Putamen (tissue), 1 donor: ENCODE data around the gene ATP13A3.
"Not testable (repeated sequence)": the region's sequence is repeated elsewhere in the genome, so short reads cannot be mapped to it uniquely, and the experiment has no call there.

Source experiments
- DNase-seq: peaks from one replicate; pipeline ENCODE4 v3.0.0-alpha.2; 2016; ENCODE audit warnings: low spot score

ATP13A3 gene

DNA sequence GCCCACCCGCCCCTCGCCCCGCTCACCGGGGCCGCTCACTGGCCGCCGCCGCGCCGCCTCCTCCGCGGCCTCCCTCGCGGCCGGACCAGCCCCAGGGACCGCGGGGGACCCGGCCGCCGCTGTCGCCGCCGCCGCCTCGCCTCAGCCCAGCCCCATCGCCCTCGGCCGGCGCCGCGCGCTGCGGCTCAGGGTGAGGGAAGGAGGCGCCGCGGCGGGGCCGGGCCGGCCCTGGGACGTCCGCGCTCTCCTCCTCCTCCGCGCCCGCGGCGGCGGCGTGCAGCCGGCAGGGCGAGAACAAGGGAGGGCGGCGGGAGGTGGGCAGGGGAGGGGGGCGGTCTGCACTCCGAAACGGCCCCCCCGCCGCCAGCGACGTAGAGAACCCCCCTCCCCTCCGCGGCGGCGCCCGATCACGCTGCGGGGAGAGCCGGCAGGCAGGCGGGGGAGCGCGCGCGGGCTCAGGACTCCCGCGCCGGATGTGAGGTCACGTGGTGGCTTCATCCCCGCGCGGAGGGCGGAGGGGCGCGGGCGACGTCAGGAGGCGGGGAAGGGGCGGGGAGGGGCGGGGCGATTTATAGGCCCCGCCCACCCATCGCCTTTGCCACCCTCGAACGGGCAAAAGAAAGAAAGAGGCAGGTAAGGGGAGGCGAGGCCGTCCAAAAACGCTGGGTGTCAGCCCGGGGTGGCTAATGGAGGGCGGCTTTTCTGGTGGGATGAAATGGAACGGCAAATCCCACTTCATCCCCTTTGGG is at the start of gene ATP13A3:
Gene ATP13A3, minus strand, starts transcription at position 463 of the 749 bp plus-strand sequence. CDS start 24,812 bp downstream, outside the sequence.
- DNase-seq = peak; percentile 94

DNA sequence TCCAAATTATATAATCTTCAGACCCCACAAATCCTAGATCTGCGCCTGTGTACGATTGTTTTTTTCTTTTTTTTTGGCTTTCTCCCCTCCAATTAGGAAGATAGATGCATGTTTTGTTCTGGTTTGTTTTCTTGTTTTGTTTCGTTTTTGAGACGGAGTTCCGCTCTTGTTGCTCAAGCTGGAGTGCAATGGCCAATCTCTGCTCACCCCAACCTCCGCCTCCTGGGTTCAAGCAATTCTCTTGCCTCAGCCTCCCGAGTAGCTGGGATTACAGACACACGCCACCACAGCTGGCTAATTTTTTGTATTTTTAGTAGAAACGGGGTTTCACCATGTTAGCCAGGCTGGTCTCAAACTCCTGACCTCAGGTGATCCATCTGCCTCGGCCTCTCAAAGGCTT is 48.4 kb upstream of the ATP13A3 start:
- DNase-seq = not testable (repeated sequence)

DNA sequence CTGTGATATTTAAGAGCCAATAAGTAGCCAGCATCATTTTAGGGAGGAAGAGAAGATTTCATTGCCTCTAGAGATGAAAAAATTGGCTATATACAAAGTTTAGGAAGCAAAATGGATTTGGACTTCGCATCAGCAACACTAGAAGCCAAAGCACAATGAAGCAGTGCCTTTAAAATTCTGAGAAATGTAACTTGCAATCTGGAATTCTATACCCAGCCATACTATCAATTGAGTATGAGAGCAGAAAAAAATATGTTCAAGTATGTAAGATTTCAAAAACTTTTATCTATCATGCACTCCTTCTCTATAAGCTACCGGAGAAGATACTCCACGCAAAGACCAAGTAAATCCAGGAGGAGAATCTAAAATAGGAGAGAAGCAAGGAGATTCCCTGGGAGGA is 47.4 kb upstream of the ATP13A3 start:
- DNase-seq = no peak

DNA sequence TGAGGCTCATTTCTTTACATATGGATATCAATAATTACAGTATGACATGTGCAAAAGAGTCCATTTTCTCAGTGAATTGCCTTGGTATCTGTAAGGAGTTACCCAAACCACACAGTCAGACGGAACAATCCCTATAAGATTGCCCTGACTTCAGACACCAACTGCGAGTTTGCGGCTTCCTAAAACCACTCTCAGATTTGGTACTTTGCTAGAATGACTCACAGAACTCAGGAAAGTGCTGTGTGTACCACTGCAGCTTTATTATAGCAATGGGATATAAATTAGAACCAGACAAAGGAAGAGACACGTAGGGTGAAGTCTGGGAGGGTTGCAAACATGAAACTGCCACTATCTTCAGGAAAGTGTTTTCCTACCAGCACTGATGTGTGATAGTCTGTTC is 45.8 kb upstream of the ATP13A3 start:
- no peak for DNase-seq

DNA sequence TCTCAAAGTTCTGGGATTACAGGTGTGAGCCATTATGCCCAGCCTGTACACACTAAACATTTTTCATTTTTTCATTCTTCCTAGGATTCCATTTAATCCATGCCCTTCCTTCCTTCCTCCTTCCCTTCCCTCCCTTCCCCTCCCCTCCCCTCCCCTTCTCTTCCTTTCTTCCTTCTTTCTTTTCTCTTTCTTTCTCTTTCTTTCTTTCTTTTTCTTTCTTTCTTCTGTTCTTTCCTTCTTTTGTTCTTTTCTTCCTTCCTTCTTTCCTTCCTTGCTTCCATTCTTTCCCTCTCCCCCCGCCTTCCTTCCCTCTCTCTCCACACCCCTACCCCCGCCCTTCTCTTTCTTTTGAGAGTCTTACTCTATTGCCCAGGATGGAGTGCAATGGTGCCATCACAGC is 40.9 kb upstream of the ATP13A3 start:
- no peak for DNase-seq

DNA sequence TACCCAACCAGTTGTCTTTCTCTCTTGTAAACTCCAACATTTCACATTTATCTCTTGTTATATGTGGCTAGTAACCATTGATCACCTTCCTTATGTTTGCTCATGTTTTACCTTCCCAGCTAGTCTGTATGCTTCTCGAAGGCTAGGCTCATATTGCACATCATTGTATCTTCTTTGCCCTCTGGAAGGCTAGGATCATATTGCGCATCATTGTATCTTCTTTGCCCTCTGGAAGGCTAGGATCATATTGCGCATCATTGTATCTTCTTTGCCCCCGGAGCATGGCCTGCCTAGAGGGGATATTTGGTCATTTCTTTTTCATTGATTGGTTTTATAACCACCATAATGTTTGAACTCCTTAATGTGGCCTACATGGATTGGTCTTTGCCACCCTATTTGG is 39.4 kb upstream of the ATP13A3 start:
- no peak for DNase-seq

- no peak for DNase-seq
These were observed 35.8 kb upstream of the ATP13A3 start for GRCh38 chr3:194522579-194523046.

- DNase-seq = no peak
These were observed 34.9 kb upstream of the ATP13A3 start for GRCh38 chr3:194521510-194522260.

DNA sequence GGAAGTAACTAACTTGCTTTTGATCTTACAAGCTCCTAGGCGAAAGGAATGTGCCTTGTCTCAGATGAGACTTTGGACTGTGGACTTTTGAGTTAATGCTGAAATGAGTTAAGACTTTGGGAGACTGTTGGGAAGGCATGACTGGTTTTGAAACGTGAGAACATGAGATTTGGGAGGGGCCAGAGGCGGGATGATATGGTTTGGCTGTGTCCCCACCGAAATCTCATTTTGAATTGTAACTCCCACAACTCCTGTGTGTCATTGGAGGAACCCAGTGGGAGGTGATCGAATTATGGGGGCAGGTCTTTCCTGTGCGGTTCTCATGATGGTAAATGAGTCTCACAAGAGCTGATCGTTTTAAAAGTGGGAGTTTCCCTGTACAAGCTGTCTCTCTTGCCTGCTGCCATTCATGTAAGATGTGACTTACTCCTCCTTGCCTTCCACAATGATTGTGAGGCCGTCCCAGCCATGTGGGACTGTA is 33.9 kb upstream of the ATP13A3 start:
- DNase-seq = not testable (repeated sequence)

DNA sequence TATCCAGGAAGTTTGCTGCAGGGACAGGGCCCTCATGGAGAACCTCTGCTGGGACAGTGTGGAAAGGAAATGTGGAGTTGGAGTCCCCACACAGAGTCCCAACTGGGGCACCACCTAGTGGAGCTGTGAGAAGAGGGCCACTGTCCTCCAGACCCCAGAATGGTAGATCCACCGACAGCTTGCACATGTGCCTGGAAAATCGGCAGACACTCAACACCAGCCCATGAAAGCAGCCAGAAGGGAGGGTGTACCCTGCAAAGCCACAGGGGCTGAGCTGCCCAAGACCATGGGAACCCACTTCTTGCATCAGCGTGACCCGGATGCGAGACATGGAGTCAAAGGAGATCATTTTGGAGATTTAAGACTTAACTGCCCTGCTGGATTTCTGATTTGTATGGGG is 33.4 kb upstream of the ATP13A3 start:
- DNase-seq = not testable (repeated sequence)

GRCh38 chr3:194518652-194519051 is 31.9 kb upstream of the ATP13A3 start:
- no peak for DNase-seq

- no peak for DNase-seq
These were observed 30.5 kb upstream of the ATP13A3 start for GRCh38 chr3:194517333-194517732.

GRCh38 chr3:194514626-194515025 is 27.8 kb upstream of the ATP13A3 start:
- DNase-seq = no peak

DNA sequence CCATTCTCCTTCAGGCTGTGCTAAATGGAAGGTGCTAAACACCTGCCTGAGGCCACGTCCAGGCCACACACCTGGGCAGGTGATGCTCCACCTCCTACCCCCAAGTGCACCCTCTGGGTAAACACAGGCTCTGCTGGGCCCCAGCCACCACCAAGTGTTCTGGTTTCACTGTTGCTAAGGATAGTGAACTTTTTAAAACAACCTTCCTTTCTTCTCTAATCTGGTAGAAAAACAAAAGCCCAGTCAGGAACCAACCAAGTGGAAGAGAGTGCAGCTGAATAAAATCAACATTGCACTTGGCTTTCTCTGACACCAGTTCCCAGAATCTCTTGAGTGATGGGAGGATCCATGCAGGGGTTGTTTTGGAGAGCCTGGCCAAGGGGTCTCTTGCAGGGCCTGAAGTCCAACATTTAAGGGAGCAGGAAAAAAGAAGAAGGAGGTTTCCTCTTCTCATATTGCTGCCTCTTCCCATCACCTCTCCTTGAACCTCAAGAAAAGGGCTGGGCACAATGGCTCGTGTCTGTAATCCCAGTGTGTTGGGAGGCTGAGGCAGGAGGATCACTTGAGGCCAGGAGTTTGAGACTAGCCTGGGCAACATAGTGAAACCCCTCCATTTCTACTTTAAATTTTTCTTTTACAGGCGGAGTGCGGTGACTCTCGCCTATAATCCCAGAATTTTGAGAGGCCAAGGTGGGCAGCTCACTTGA is 26.2 kb upstream of the ATP13A3 start:
- no peak for DNase-seq

GRCh38 chr3:194508491-194509453 is 22.0 kb upstream of the ATP13A3 start:
- DNase-seq = no peak

- no peak for DNase-seq
These were observed 20.8 kb upstream of the ATP13A3 start for GRCh38 chr3:194507571-194507970.

GRCh38 chr3:194505791-194506415 is 19.1 kb upstream of the ATP13A3 start:
- no peak for DNase-seq

GRCh38 chr3:194504861-194505260 is 18.1 kb upstream of the ATP13A3 start:
- DNase-seq = no peak

DNA sequence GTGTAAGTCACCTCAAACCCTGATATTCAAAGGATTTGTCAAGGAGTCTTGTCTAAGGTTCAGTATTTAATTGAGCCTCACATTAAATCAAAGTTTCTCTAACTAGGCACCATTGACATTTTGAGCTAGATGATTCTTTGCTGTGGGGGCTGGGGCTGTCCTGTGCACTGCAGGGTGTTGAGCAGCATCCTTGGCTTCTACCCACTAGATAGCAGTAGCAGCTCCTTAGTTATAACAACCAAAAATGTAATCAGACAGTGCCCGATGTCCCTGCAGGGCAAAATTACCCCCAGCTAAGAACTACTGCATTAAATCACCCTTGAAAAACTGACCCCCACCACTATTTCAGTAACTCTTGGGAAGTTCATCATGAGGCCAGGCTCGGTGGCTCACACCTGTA is 17.3 kb upstream of the ATP13A3 start:
- no peak for DNase-seq

DNA sequence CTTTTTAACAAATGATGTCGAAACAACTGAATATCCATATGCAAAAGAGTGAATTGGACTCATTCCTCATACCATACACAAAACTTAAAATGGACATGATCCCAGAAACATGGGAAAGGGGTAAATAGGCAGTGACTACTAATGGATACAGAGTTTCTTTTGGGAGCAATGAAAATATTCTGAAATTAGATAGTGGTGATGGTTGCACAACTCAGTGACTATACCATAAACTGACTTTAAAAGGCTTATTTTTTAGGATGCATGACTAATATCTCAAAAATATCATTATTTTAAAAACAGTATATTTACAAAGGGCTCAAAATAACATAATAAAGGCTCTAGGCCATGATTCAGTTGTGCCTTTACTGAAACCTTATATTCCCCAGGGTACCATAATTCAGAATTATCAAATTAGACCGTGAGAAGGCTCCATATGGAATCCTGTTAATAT is 16.3 kb upstream of the ATP13A3 start:
- no peak for DNase-seq

DNA sequence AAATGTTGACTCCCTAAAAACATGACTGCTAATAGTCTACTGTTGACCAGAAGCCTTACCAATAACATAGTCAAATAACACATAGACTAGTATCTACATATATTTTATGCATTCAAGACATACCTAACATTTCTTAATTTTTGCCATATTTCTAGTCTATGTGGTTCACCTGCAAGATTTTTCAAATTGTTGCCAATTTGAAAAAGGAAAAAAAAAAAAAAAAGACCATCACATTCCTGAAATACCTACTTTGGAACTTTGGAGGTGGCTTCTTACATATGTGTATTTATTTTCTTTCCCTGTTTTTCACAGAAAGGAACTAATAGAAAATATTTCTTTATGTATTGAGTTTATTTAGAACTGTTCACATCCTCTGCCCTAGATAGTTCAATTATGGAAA is 13.4 kb upstream of the ATP13A3 start:
- no peak for DNase-seq
